ENCODE measurements around the gene RHBDD3. TPM values are rescaled to one million over a fixed set of nuclear protein-coding genes. Genes with fewer than 3 reads are reported as not detected.

Gene RHBDD3
- total RNA-seq, 1 donor from 2014 or later, result 254 TPM

DNA sequence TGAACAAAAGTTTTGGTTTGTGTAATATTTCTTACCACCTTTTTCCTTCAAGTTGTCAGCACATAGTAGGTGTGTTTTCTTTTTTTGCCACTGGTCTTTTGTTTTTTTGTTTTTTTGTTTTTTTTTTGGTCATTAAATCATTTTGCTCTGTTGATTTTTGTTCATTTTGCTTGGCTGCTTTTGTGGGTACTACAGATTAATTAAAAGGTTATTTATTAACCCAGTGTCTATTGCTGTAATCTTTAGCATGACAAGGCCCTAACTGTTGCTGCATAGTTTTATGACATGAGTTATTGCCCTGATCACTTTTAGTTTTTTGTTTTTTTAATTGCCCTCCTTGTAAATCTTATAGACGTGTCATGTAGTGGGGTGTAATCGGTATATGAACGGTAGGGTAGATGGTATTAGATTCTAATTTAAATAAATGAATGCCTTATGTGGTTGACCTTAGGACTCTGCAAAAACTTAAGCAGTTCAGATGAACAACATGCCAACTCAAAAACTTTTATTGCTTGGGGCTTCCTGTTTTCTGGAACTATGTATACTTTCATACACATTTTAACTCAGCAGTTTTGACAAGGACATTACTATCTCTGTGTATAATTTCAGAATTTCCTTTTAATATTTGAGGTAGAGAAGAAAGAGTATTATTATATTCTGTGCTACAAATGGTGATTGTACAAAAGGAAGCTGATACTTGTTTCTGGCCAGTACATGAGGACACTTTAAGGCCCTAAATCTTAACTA is 8.2 kb upstream of the RHBDD3 start:
- Histone ChIP-seq H3K4me3 (no peak overlapping the region), H3K27me3 (no peaks in the 10 kb centered on the region), H3K27ac (no peak overlapping the region), H3K36me3 (peaks cover 67 to 85% of the 10 kb centered on the region in 2 donors), H3K9me3 (no peaks in the 10 kb centered on the region), H3K4me1 (peaks cover 5 to 21% of the 10 kb centered on the region in 2 donors)
- intact Hi-C loops (cut with DNase I), result no loop called here
- TF ChIP-seq, protein P1, sequence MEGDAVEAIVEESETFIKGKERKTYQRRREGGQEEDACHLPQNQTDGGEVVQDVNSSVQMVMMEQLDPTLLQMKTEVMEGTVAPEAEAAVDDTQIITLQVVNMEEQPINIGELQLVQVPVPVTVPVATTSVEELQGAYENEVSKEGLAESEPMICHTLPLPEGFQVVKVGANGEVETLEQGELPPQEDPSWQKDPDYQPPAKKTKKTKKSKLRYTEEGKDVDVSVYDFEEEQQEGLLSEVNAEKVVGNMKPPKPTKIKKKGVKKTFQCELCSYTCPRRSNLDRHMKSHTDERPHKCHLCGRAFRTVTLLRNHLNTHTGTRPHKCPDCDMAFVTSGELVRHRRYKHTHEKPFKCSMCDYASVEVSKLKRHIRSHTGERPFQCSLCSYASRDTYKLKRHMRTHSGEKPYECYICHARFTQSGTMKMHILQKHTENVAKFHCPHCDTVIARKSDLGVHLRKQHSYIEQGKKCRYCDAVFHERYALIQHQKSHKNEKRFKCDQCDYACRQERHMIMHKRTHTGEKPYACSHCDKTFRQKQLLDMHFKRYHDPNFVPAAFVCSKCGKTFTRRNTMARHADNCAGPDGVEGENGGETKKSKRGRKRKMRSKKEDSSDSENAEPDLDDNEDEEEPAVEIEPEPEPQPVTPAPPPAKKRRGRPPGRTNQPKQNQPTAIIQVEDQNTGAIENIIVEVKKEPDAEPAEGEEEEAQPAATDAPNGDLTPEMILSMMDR (IDR thresholded peaks at IDR 0.05), result no peak
- DNase-seq (ENCODE audit: low spot score in 2 of 2), result no peak

DNA sequence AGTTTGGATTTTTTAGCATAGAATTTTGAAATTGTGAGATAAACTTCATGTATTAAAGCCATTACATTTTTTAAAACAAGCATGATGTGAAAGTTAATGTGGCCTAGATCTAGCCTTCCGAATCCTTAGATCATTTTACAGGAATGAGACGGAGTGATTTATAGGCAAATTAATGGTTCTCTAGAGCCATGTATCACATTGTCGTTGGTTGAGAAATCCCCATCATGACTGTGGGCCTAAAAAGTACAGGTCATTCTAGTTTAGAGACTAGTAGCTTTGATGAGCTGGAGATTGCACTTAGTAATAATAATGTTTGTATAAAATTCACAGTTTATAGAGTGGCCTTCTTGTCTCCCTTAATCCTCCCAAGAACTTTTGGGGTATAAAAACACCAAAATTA is 7.4 kb upstream of the RHBDD3 start:
- Histone ChIP-seq H3K27me3 (no peaks in the 10 kb centered on the region), H3K27ac (no peak overlapping the region), H3K9me3 (no peaks in the 10 kb centered on the region), H3K36me3 (peaks cover 61 to 80% of the 10 kb centered on the region in 2 donors), H3K4me3 (no peak overlapping the region), H3K4me1 (peaks cover 6 to 24% of the 10 kb centered on the region in 2 donors)
- DNase-seq (ENCODE audit: low spot score in 2 of 2), result no peak
- intact Hi-C loops (cut with DNase I), result no loop called here
- TF ChIP-seq, protein P1 (IDR thresholded peaks at IDR 0.05), result no peak

DNA sequence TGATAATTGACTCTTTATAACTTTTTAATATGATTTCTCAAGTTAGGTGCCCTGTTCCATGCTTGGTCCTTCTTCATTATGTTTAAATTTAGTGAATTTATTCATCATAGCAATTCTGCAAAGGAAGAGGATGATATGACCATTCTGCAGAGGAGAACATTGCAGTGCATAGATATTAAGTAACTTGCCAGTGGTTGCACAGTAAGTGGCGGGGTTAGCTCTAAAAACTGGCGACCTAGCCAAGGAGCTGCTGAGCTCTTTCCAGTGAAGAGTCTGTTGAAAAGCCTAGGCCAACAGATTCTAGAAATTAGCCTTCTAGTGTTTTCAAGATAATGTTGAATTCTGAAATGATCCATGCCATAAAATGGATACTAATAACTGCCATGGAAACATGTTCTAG is 4.8 kb upstream of the RHBDD3 start:
- Histone ChIP-seq H3K4me1 (peaks cover 6 to 34% of the 10 kb centered on the region in 2 donors), H3K4me3 (no peak overlapping the region), H3K36me3 (peaks cover 35 to 55% of the 10 kb centered on the region in 2 donors), H3K27ac (no peak overlapping the region), H3K27me3 (no peaks in the 10 kb centered on the region), H3K9me3 (no peaks in the 10 kb centered on the region)
- TF ChIP-seq, protein P1 (IDR thresholded peaks at IDR 0.05), result no peak
- DNase-seq (ENCODE audit: low spot score in 2 of 2), result no peak
- intact Hi-C loops (cut with DNase I), result no loop called here

DNA sequence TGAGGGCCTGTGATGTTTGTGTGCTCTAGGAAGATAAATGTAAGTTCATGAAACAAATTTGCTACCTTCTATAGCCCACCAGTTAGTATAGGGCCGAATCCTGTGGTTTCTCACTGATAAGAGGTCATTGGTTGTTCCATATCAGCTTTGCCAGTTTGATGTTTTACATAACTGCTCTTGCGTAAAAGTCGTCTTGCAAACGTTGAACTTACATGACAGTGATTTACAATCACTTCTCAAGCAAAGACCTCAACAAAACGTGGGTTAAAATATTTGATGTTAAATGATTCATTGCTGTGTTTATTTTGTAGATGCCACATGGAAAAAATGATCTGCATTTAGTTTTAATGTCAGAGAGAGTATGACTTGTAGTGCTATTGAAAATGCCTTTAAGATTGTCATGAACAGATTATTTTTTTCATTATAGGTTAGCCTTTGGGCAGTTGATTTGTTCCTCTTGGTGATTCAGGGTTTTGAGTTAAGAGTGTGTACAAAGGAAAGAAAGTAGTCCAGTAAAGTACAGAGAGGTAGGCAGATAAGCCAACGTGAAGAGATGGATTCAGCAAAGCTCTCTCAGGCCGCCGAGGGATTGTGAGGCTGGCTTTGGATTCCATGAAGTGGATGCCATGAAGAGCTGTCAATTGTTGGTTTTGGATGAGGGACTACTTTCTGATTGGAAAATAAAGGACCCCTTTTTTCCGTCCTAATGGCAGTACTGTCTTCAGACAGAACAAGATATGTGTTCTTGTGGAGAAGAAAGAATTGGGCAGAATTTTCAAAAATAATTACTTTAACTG is 2.9 kb upstream of the RHBDD3 start:
- Histone ChIP-seq H3K9me3 (no peaks in the 10 kb centered on the region), H3K36me3 (peaks cover 19 to 36% of the 10 kb centered on the region in 2 donors), H3K27ac (peak overlapping the region in 1 of 2 donors; percentile 50), H3K4me1 (peaks cover 6 to 47% of the 10 kb centered on the region in 2 donors), H3K27me3 (no peaks in the 10 kb centered on the region), H3K4me3 (peak overlapping the region; percentile 76 to 98)
- intact Hi-C loops (cut with DNase I), result no loop called here
- DNase-seq (ENCODE audit: low spot score in 2 of 2), result no peak
- TF ChIP-seq, protein P1 (IDR thresholded peaks at IDR 0.05), result no peak

DNA sequence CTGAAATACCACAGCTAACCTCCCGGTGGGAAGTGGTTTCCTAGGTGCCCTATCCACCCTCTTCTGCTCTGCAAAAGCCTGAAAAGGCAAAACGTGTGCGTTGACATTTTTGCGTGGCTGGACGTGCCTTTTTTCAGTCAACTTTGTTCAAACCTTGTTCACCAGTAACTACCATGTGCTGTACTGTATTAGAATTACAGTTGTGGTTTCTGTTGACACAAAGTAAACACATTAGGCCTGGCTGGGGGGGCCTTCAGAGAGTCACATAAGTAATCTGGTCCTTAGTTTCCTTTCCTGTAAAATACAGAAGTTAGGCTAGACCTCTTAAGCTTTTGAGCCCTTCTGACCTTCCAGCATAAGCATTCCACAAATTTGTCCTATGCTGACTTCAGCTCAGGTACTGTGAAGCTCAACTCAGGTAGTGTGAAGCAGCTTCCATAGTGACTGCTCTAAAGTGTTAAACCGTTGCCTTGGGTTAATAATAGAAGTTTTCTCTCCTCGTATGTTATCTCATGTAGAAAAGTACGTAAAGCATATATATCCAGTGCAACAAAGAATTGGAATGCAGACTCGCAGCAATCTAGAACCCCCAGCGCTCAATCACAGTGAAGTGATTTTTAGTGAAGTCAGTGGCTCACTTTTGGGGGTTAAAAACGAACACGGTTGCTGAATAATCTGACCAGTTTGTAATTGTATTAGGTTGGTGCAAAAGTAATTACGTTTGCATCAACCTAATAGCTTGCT is 2.1 kb upstream of the RHBDD3 start:
- Histone ChIP-seq H3K4me1 (peaks cover 6 to 47% of the 10 kb centered on the region in 2 donors), H3K36me3 (peaks cover 17 to 33% of the 10 kb centered on the region in 2 donors), H3K27me3 (no peaks in the 10 kb centered on the region), H3K4me3 (peak overlapping the region; percentile 76 to 98), H3K27ac (peak overlapping the region; percentile 50 to 96), H3K9me3 (no peaks in the 10 kb centered on the region)
- TF ChIP-seq, protein P1 (IDR thresholded peaks at IDR 0.05), result no peak
- no peak for DNase-seq (ENCODE audit: low spot score in 2 of 2)
- intact Hi-C loops (cut with DNase I), result loop anchor here (5.0 kb wide), 1 partner anchor 1152 kb away; no protein-coding TSS in a partner anchor

All from ascending aorta (tissue), 2 donors.